TTC549 (cell line): ENCODE measurements around the gene DNAH11.
"Not testable (repeated sequence)": the region's sequence is repeated elsewhere in the genome, so short reads cannot be mapped to it uniquely, and the experiment has no call there.

ENCODE experiments used
- FAIRE-seq: peaks from 2 replicates; lab custom pipeline; 2012; peaks lifted over from hg19 to GRCh38; lab: Jason Lieb, UNC

Gene DNAH11

GRCh38 chr7:21887779-21888178 lies 344.9 kb downstream of the DNAH11 start:
- no peak for FAIRE-seq

- no peak for FAIRE-seq
These were observed 348.5 kb downstream of the DNAH11 start for GRCh38 chr7:21891291-21891690.

DNA sequence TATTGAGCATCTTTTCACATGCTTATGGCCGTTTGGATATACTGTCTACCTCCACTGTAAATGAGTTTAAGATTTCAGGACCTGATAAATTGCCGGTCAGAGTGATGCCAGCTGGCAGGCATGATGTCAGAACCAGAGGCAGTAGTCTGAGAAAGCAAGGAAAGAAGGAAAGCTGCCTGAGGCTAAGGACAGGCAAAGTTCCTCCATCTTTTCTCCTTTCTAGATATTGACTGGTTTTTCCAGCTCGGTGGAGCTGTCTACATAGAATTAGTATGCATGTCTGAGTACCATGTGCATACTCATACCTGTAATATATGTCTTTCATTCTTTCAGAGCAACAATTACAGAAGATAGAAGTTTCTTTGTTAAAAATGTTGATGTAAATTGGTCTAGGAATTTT lies 350.6 kb downstream of the DNAH11 start:
- no peak for FAIRE-seq

DNA sequence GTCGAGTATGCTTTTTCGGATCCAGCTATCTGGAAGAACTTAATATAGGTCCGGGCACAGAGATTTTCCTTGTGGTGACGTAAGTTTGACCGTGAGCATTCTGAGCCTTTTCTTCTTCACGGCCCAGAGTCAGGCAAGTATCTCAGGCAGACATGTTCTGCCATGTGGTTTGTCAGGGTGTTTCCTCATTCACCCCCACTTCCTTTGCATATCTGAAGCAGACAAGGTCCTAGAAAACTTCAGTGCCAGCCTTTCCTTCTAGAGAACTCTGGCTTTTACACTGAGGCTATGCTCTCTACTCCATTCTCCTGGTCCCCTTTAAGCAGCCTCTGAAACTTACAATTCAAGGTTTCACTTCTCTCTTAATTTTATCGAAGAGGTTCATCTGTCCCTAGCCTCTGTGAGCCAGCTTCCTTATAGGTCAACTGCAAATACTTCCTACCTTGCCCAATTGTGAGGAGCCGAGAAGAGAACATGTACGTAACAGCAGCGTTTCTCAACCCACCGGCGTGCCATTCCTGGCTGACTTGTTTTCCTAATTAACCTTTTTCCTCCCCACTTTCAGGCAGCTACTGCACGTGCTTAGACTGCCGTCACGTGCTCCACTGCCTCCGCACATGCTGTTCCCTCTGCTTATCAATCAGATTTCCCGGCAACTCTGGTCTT lies 355.6 kb downstream of the DNAH11 start:
- FAIRE-seq: no peak

- no peak for FAIRE-seq
These were observed 359.4 kb downstream of the DNAH11 start for GRCh38 chr7:21902240-21902639.

DNA sequence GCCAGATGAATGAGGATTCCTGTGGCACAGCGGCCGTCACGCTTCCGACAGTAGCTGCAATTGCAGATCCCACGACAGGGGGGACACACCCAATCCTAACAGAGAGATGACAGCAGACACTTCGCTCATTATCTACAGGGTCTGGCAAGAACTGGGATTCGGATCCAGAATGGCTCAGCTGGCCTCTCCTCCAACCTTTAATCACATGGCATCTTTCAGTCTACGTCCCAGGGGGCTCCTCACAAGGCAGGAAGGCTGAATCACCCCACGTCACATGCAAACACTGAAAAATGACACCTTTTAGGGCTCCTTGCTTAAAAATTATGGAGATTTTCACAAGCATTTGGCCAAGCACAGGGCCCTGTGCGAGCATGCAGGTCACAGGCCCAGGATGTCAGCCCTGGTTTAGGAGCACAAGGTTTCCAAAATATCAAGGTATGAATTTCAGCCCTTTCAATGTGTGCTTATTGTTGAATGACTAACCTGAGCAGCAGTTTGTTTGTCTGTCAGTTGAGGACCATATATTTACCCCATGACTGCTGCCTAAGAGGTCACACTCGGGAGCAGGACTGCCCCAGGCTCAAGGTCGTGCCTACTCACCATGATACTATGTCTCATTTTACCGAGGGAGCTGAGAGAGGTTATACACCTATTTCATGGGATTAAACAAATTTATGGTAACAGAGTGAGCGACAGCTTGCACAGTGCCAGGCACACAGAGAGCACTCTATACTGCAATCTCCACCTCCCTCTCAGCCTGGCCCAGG lies 360.4 kb downstream of the DNAH11 start:
- no peak for FAIRE-seq

DNA sequence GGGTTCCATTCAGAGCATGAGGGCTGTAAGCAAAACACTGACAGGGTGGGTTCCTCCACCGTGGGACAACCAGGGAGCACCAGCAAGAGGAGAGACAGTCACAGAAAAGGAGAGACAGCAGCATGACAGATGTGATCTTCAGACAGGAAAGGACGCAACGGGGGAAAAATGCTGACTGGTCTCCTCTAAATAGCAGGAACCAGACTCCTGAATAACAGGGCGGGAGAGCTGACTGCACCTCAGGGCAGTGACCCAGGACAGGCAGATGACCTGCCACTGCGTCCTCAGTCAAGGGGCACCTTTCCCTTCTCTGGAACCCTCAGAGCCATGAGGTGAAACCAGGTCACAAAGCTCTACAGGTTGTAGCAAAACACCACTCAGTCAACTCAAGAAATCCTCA lies 365.9 kb downstream of the DNAH11 start:
- FAIRE-seq: no peak

DNA sequence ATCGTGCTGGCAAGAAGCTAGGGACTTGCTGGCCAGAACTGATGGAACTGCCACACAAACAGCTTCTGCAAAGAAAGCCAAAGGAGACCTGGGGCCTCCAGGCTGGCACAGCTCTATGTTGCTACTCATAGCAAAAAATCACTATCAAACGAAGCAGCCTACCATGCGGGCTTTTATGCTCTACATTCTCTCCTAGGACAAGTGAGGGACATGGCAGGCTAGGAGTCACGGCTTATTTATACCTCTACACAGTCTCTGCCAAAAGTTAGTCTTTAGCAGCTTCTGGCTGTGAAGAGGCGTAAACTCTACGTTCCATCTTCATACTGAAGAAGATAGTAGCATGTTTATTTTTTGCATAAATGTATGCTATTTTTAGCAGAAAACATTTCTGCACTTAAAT lies 367.4 kb downstream of the DNAH11 start:
- FAIRE-seq: no peak

DNA sequence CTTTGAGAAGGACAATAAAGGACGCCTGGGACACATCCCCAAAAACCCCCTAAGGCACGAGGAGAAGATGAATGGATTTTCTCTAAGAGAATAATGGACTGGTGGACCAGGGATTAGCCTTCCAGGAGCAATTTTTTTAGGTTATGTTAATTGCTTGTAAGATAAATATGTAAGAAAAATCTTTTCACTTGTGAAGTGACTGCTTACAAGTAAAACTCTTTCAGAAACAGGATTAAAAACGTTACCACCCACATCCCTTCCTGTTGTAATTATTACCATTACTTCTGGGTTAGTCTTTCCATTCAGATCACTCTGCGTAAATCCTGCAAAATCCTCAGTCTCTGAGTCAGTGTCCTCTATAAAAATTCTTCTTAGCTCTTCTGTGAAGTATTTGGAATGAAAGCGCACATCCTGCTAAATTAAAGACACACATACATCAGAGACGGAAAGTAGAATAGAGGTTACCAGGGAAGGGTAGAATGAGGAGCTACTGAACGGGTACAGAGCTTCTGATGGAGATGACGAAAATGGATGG lies 368.6 kb downstream of the DNAH11 start:
- no peak for FAIRE-seq

DNA sequence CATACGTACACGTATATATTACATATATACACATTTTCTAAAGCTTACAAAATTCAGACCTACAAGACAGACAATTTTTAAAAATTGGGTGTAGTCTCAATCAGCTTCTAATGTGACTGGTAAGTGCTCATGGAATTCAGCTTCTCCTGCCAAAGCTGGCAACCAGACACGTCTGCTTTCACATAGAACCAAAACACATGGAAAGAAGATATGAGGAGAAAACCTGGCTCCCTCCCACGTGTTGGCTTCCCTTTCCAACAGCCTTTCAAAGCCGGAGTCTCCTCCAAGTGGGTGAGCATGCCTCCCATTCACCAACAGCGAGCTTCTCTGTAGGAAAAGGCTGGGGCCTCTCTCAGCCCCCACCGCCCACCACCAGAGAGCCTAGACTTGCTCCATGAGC lies 369.5 kb downstream of the DNAH11 start:
- FAIRE-seq: no peak

DNA sequence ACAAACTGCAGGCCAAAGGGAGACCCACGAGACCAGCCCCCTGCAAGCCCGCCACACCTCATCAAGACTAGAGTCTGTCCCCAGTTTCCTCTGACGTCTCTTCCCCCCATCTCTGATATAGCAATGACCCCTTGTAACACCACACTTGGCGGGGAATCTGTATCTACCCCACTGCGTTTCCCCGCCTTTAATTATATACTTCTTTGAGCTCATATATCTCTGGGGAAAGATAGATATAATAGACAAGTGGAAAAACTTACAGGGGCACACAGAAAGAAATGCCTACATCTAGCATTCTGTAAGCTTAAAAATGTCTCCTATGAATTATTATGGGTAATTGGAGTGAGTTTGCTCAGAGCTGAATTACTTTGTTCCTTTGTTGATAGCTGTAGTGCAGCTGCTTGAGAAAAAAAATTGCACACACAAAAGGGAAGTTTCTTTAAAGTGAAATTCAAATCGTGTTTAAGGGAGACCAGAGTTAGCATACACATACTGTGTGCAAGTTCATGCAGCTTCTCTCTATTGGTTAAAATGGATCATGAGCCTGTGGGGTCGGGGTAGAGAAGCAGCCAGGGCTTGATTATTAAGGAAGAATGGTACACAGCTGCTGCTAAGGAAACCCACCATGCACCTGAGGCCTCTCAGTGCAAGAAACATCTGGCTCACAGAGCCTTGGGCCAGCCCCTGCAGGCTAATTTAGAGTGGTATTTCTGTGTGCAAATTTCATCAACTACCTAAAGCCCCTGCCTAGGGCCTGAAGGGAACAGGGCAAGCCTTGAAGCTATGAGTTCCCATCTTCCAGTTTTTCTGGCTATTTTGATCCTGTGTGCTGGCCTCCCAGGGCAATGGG lies 370.3 kb downstream of the DNAH11 start:
- FAIRE-seq: no peak

GRCh38 chr7:21914671-21915070 lies 371.8 kb downstream of the DNAH11 start:
- FAIRE-seq: no peak

GRCh38 chr7:21915140-21915539 lies 372.3 kb downstream of the DNAH11 start:
- FAIRE-seq: no peak

DNA sequence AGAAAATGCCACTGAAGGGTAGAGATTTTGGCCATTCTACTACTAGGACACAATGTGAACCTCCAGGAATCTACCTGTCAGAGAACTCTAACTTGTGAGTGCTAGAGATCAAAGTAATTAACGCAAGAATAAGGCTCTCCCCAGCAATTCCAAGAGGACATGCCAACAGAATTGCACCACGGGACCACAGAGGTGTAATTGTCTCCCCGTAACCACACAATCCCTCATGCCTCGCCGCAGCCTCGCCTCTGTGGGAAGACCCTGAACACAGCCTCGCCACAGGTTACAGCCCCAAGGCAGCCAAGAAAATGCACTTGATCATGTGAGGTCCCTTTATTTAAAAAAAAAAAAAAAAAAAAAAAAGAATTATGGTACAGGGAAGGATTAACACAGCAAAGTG lies 373.3 kb downstream of the DNAH11 start:
- FAIRE-seq: no peak

- FAIRE-seq: no peak
These were observed 373.8 kb downstream of the DNAH11 start for GRCh38 chr7:21916629-21917028.

GRCh38 chr7:21918216-21918615 lies 375.4 kb downstream of the DNAH11 start:
- FAIRE-seq: no peak

GRCh38 chr7:21920936-21921335 lies 378.1 kb downstream of the DNAH11 start:
- FAIRE-seq: no peak

DNA sequence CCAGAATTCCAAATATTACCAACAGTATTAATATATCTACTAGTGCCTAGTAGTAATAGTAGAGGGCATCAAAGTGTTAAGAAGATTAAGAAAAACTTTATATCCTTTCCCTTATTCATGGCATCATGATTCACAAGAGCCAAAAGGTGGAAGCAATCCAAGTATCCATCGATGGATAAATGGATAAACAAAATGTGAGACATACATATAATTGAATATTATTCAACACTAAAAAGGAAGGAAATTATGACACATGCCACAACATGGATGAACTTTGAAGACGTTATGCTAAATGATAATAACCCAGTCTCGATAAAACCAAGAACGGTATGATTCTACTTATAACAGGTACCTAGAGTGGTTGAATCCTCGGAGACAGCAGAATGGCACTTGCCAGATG lies 379.8 kb downstream of the DNAH11 start:
- no peak for FAIRE-seq

GRCh38 chr7:21923658-21924057 lies 380.8 kb downstream of the DNAH11 start:
- FAIRE-seq: no peak

DNA sequence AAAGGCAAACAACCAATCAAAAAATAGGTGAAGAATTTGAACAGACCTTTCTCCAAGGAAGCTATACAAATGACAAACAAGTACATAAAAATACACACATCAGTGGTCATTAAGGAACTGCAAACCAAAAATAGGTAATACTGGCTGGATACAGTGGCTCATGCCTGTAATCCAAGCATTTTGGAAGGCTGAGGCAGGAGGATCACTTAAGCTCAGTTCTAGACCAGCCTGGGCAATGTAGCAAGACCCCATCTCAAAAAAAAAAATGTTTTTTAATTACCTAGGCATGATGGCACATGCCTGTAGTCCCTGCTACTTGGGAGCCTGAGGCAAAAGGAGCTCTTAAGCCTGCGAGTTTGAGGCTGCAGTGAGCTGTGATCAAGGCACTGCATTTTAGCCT lies 383.6 kb downstream of the DNAH11 start:
- FAIRE-seq: no peak

- no peak for FAIRE-seq
These were observed 384.9 kb downstream of the DNAH11 start for GRCh38 chr7:21927693-21928092.

- not testable (repeated sequence) for FAIRE-seq
These were observed 390.5 kb downstream of the DNAH11 start for GRCh38 chr7:21933293-21933692.

GRCh38 chr7:21934808-21935207 lies 392.0 kb downstream of the DNAH11 start:
- no peak for FAIRE-seq
